ENCODE results near the gene ZNF222. TPM values are rescaled to one million over a fixed set of nuclear protein-coding genes. Genes with fewer than 3 reads are reported as not detected.
A peak's percentile ranks its signal among the peaks of the same experiment; 100 is the strongest.

ZNF222 gene
- total RNA-seq, 1 experiment from 2014 or later = 0.95 TPM

GRCh38 chr19:44019498-44019897 is 5.7 kb upstream of the ZNF222 start:
- TF ChIP-seq EZH2 (IDR thresholded peaks at IDR 0.05; ENCODE audit: low read length, unreplicated experiment) (no peak), EZH2phosphoT487 (IDR thresholded peaks at IDR 0.05; ENCODE audit: borderline replicate concordance, low read length) (no peak), CTCF (conservative IDR thresholded peaks at IDR 0.05; ENCODE audit: low read depth, low read length) (no peak)
- no peak overlapping the region for H2AFZ ChIP-seq (ENCODE audit: low read length)
- no peaks in the 10 kb centered on the region for H3K36me3 ChIP-seq (ENCODE audit: low read depth, low read length)
- no peaks in the 10 kb centered on the region for H3F3A ChIP-seq (ENCODE audit: low read length, unreplicated experiment)
- H3K4me1 ChIP-seq (ENCODE audit: insufficient read depth, low read length) = no peaks in the 10 kb centered on the region
- ChIA-PET CTCF (no interaction called here), POLR2A (ENCODE audit: unreplicated experiment) (no interaction called here)
- no peaks in the 10 kb centered on the region for H4K20me1 ChIP-seq (ENCODE audit: low read length)
- H3K27me3 ChIP-seq (ENCODE audit: low read length) = no peaks in the 10 kb centered on the region
- intact Hi-C loops (cut with micrococcal nuclease) = no loop called here
- H3K4me2 ChIP-seq (ENCODE audit: low read length) = no peak overlapping the region
- no peak overlapping the region for H3K27ac ChIP-seq (ENCODE audit: low read length)
- no peaks in the 10 kb centered on the region for H3K9me2 ChIP-seq (replicated peaks; ENCODE audit: low read length)
- no peak for ATAC-seq
- no peaks in the 10 kb centered on the region for H3K79me2 ChIP-seq (ENCODE audit: low read length)
- BruUV-seq (replicated peaks) = no TSS peak
- H3K9me3 ChIP-seq (ENCODE audit: low read length) = no peaks in the 10 kb centered on the region
- H3K9ac ChIP-seq (ENCODE audit: low read length) = no peak overlapping the region
- no peak overlapping the region for H3K4me3 ChIP-seq (ENCODE audit: low read length)
- DNase-seq = no peak

- Histone ChIP-seq H3K9ac (ENCODE audit: low read length) (no peak overlapping the region), H3K4me2 (ENCODE audit: low read length) (no peak overlapping the region), H3K4me3 (ENCODE audit: low read length) (no peak overlapping the region), H3K9me2 (replicated peaks; ENCODE audit: low read length) (no peaks in the 10 kb centered on the region), H3K36me3 (ENCODE audit: low read depth, low read length) (no peaks in the 10 kb centered on the region), H3K27me3 (ENCODE audit: low read length) (no peaks in the 10 kb centered on the region), H3K4me1 (ENCODE audit: insufficient read depth, low read length) (no peaks in the 10 kb centered on the region), H3K9me3 (ENCODE audit: low read length) (no peaks in the 10 kb centered on the region), H3K27ac (ENCODE audit: low read length) (no peak overlapping the region), H3F3A (ENCODE audit: low read length, unreplicated experiment) (no peaks in the 10 kb centered on the region), H4K20me1 (ENCODE audit: low read length) (no peaks in the 10 kb centered on the region), H2AFZ (ENCODE audit: low read length) (no peak overlapping the region), H3K79me2 (ENCODE audit: low read length) (no peaks in the 10 kb centered on the region)
- ChIA-PET CTCF (no interaction called here), POLR2A (ENCODE audit: unreplicated experiment) (no interaction called here)
- TF ChIP-seq EZH2 (IDR thresholded peaks at IDR 0.05; ENCODE audit: low read length, unreplicated experiment) = no peak
- no peak for TF ChIP-seq CTCF (conservative IDR thresholded peaks at IDR 0.05; ENCODE audit: low read depth, low read length)
- no peak for TF ChIP-seq EZH2phosphoT487 (IDR thresholded peaks at IDR 0.05; ENCODE audit: borderline replicate concordance, low read length)
- DNase-seq (no peak), ATAC-seq (no peak)
- BruUV-seq (replicated peaks) = no TSS peak
- intact Hi-C loops (cut with micrococcal nuclease) = no loop called here
Observed at GRCh38 chr19:44021221-44021620, 4.0 kb upstream of the ZNF222 start.

GRCh38 chr19:44024900-44025216 is 321 bp upstream of the ZNF222 start:
- no peaks in the 10 kb centered on the region for H3K9me2 ChIP-seq (replicated peaks; ENCODE audit: low read length)
- no peaks in the 10 kb centered on the region for H3K4me1 ChIP-seq (ENCODE audit: insufficient read depth, low read length)
- intact Hi-C loops (cut with micrococcal nuclease) = no loop called here
- peak overlapping the region; percentile 92 for H2AFZ ChIP-seq (ENCODE audit: low read length)
- TF ChIP-seq EZH2 (IDR thresholded peaks at IDR 0.05; ENCODE audit: low read length, unreplicated experiment) (no peak), EZH2phosphoT487 (IDR thresholded peaks at IDR 0.05; ENCODE audit: borderline replicate concordance, low read length) (no peak), CTCF (conservative IDR thresholded peaks at IDR 0.05; ENCODE audit: low read depth, low read length) (no peak)
- ATAC-seq = no peak
- H4K20me1 ChIP-seq (ENCODE audit: low read length) = no peaks in the 10 kb centered on the region
- H3K4me2 ChIP-seq (ENCODE audit: low read length) = peak overlapping the region; percentile 79
- no peaks in the 10 kb centered on the region for H3K9me3 ChIP-seq (ENCODE audit: low read length)
- no peaks in the 10 kb centered on the region for H3F3A ChIP-seq (ENCODE audit: low read length, unreplicated experiment)
- POLR2A ChIA-PET (ENCODE audit: unreplicated experiment) = interaction anchor here (0.8 kb wide), 1 partner anchor 102 kb away, joined by 4 read pairs; no protein-coding TSS in a partner anchor
- no peaks in the 10 kb centered on the region for H3K27me3 ChIP-seq (ENCODE audit: low read length)
- H3K79me2 ChIP-seq (ENCODE audit: low read length) = no peaks in the 10 kb centered on the region
- CTCF ChIA-PET = no interaction called here
- peak overlapping the region; percentile 69 for H3K4me3 ChIP-seq (ENCODE audit: low read length)
- no peaks in the 10 kb centered on the region for H3K36me3 ChIP-seq (ENCODE audit: low read depth, low read length)
- BruUV-seq (replicated peaks) = no TSS peak
- H3K9ac ChIP-seq (ENCODE audit: low read length) = 0 out of 2 replicates have a peak overlapping the region, but pooled peaks have one; percentile 53
- no peak for DNase-seq
- H3K27ac ChIP-seq (ENCODE audit: low read length) = no peak overlapping the region
